Stomach (tissue), 4 donors: ENCODE data around the gene MYRFL.

ENCODE experiments used
- EP300 ChIP-seq: sonication (generic); formaldehyde crosslinking; IDR thresholded peaks from one replicate; pipeline ENCODE4 v1.6.1; 2017; ENCODE audit warnings: antibody characterized with exemption
- POLR2A ChIP-seq, 4 donors: fragments of 450-650 bp; IDR thresholded peaks; one replicate each; pipeline ENCODE4 v1.6.1; 2016; ENCODE audit warnings: antibody characterized with exemption in 4 of 4, control low read depth in 2 of 4, mild to moderate bottlenecking in 1 of 4, moderate library complexity in 1 of 4
- POLR2AphosphoS5 ChIP-seq, 3 donors: sonication (generic); formaldehyde crosslinking; IDR thresholded peaks; one replicate each; pipeline ENCODE4 v1.6.1; 2016; ENCODE audit warnings: antibody characterized with exemption in 3 of 3
- TF ChIP-seq, protein P1 (sequence below), 7 experiments: fragments of 450-650 bp in 4 of 7; fragments of 200-600 bp in 3 of 7; sonication (generic) in 3 of 7; IDR thresholded peaks; one replicate each; pipeline ENCODE4 v1.5.1; 2016 to 2019; ENCODE audit warnings: antibody characterized with exemption in 7 of 7, control low read depth in 2 of 7, mild to moderate bottlenecking in 1 of 7

DNA sequence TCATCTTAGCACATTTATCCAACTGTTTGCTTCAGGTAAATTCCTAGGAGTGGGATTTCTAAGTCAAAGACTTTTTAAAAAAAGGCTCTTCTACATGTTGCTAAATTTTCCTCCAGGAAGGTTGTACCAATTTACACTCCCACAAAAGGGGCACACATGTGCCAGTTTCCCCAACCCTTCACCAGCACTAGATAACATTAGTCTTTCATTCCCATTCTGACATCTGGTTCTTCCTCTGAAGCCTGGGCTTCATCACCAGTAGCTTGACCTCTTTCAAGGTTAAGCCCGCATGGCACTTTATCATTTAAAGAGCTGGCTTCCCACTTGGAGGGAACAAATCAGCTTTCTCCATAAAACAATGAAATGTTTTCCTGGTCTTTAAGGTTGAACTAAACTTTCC is 168.4 kb downstream of the MYRFL start:
- TF ChIP-seq POLR2AphosphoS5 (IDR thresholded peaks at IDR 0.05), result no peak
- no peak for TF ChIP-seq EP300
- TF ChIP-seq, protein P1, sequence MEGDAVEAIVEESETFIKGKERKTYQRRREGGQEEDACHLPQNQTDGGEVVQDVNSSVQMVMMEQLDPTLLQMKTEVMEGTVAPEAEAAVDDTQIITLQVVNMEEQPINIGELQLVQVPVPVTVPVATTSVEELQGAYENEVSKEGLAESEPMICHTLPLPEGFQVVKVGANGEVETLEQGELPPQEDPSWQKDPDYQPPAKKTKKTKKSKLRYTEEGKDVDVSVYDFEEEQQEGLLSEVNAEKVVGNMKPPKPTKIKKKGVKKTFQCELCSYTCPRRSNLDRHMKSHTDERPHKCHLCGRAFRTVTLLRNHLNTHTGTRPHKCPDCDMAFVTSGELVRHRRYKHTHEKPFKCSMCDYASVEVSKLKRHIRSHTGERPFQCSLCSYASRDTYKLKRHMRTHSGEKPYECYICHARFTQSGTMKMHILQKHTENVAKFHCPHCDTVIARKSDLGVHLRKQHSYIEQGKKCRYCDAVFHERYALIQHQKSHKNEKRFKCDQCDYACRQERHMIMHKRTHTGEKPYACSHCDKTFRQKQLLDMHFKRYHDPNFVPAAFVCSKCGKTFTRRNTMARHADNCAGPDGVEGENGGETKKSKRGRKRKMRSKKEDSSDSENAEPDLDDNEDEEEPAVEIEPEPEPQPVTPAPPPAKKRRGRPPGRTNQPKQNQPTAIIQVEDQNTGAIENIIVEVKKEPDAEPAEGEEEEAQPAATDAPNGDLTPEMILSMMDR (IDR thresholded peaks at IDR 0.05), result no peak
- no peak for TF ChIP-seq POLR2A (IDR thresholded peaks at IDR 0.05)
